Endothelial cell of umbilical vein (primary cell): ENCODE data around the gene KRT1. TPM values are rescaled to one million over a fixed set of nuclear protein-coding genes. Genes with fewer than 3 reads are reported as not detected.

Experiments
- BruUV-seq: library from RNA; stranded (reverse); fragments of 400-500 nt; replicated peaks from 2 replicates; lab custom pipeline; 2021; lab: Mats Ljungman, UMichigan
- CTCF ChIA-PET: fragments of 300-600, 350-600 bp; sonication (Branson Sonifier 250); formaldehyde crosslinking; loops from one replicate; lab custom pipeline; 2021; ENCODE audit warnings: antibody characterized with exemption, inconsistent platforms; lab: Charles Lee
- POLR2A ChIA-PET: fragments of 300-600, 350-600 bp; sonication (Branson Sonifier 250); formaldehyde crosslinking; loops from one replicate; lab custom pipeline; 2021; ENCODE audit warnings: antibody characterized with exemption, inconsistent platforms; lab: Charles Lee
- DNase-seq: peaks from one replicate; pipeline ENCODE4 v3.0.0-alpha.2; 2011; ENCODE audit warnings: low read depth, low spot score
- FAIRE-seq: peaks from 2 replicates; lab custom pipeline; 2011; peaks lifted over from hg19 to GRCh38; lab: Jason Lieb, UNC
- H2AFZ ChIP-seq: 2 replicates; pipeline ENCODE4 v1.6.0; 2012; ENCODE audit warnings: low read depth, low read length, control low read depth, inconsistent platforms
- H3K27ac ChIP-seq: 2 replicates; pipeline ENCODE4 v1.5.1; 2011; ENCODE audit warnings: low read depth, mild to moderate bottlenecking, control low read depth, low read length, moderate library complexity; ENCODE audit not compliant: insufficient read depth
- H3K27me3 ChIP-seq, 2 experiments: 2 replicates each; pipeline versions ENCODE4 v1.6.0 to v1.6.1; 2011; ENCODE audit warnings: low read length in 2 of 2, mixed read lengths in 1 of 2; ENCODE audit not compliant: control insufficient read depth in 2 of 2, insufficient read depth in 2 of 2
- H3K36me3 ChIP-seq, 2 experiments: 2 replicates in 1 of 2; 3 replicates in 1 of 2; pipeline ENCODE4 v1.5.1; 2011; ENCODE audit warnings: low read length in 2 of 2, mild to moderate bottlenecking in 1 of 2, moderate library complexity in 1 of 2; ENCODE audit not compliant: control insufficient read depth in 2 of 2, insufficient read depth in 2 of 2; ENCODE audit errors: extremely low read depth in 1 of 2
- H3K4me1 ChIP-seq: 3 replicates; pipeline ENCODE4 v1.5.1; 2011; ENCODE audit warnings: mild to moderate bottlenecking, low read length; ENCODE audit not compliant: control insufficient read depth, insufficient read depth; ENCODE audit errors: extremely low read depth
- H3K4me2 ChIP-seq: 2 replicates; pipeline ENCODE4 v1.6.1; 2011; ENCODE audit warnings: low read length, control low read depth, mixed read lengths; ENCODE audit not compliant: insufficient read depth
- H3K4me3 ChIP-seq, 3 experiments: fragments of 200-600 bp in 1 of 3; sonication (generic), shearing (Covaris generic) in 1 of 3; replicated peaks in 1 of 3; 2 replicates each; pipeline ENCODE4 v1.5.1; 2011 to 2016; ENCODE audit warnings: control low read depth in 3 of 3, low read length in 3 of 3, mild to moderate bottlenecking in 2 of 3, inconsistent platforms in 1 of 3, low read depth in 1 of 3, moderate library complexity in 1 of 3; ENCODE audit not compliant: insufficient read depth in 1 of 3
- H3K79me2 ChIP-seq: 2 replicates; pipeline ENCODE4 v1.6.0; 2012; ENCODE audit warnings: low read length, inconsistent platforms; ENCODE audit not compliant: control insufficient read depth, insufficient read depth
- H3K9ac ChIP-seq: replicated peaks from 2 replicates; pipeline ENCODE3; 2011; ENCODE audit warnings: low read length, control low read depth; ENCODE audit not compliant: insufficient read depth; ENCODE audit errors: extremely low read depth
- H3K9me1 ChIP-seq: replicated peaks from 3 replicates; pipeline ENCODE4 v1.6.0; 2011; ENCODE audit warnings: mild to moderate bottlenecking, low read length; ENCODE audit not compliant: control insufficient read depth, insufficient read depth; ENCODE audit errors: extremely low read depth
- H3K9me3 ChIP-seq: replicated peaks from 2 replicates; pipeline ENCODE4 v1.5.1; 2012; ENCODE audit warnings: low read length, inconsistent platforms; ENCODE audit not compliant: control insufficient read depth, insufficient read depth
- H4K20me1 ChIP-seq: replicated peaks from 2 replicates; pipeline ENCODE3; 2011; ENCODE audit warnings: mild to moderate bottlenecking, low read length; ENCODE audit not compliant: control insufficient read depth, insufficient read depth; ENCODE audit errors: extremely low read depth
- CTCF ChIP-seq, 2 donors: IDR thresholded peaks; 1 replicate in 1 of 2; 2 replicates in 1 of 2; pipeline ENCODE4 v1.5.1; 2011; ENCODE audit warnings: low read length in 2 of 2, mild to moderate bottlenecking in 2 of 2, moderate library complexity in 2 of 2, control low read depth in 1 of 2, inconsistent platforms in 1 of 2, low read depth in 1 of 2; ENCODE audit not compliant: insufficient read depth in 1 of 2; ENCODE audit errors: extremely low read depth in 1 of 2
- EZH2 ChIP-seq: IDR thresholded peaks from 2 replicates; pipeline ENCODE4 v1.6.1; 2012; ENCODE audit warnings: borderline replicate concordance, low read depth, mild to moderate bottlenecking, moderate library complexity, low read length, inconsistent platforms; ENCODE audit not compliant: severe bottlenecking
- FOS ChIP-seq: IDR thresholded peaks from 2 replicates; pipeline ENCODE4 v1.6.1; 2011; ENCODE audit warnings: mild to moderate bottlenecking, low read length, moderate library complexity, borderline replicate concordance; ENCODE audit not compliant: insufficient read depth
- GATA2 ChIP-seq: IDR thresholded peaks from 2 replicates; pipeline ENCODE4 v1.7.0; 2011; ENCODE audit warnings: low read depth, mild to moderate bottlenecking, moderate library complexity, mixed read lengths, low read length; ENCODE audit not compliant: insufficient read length, insufficient read depth
- POLR2A ChIP-seq: IDR thresholded peaks from 2 replicates; pipeline ENCODE4 v1.6.1; 2012; ENCODE audit warnings: low read depth, mild to moderate bottlenecking, control low read depth, low read length
- POLR2AphosphoS5 ChIP-seq: IDR thresholded peaks from 2 replicates; pipeline ENCODE4 v1.6.1; 2012; ENCODE audit warnings: low read depth, mild to moderate bottlenecking, control low read depth, low read length, moderate library complexity; ENCODE audit not compliant: insufficient read depth
- dilution Hi-C: fragments of 300-500 bp; cut with MboI; formaldehyde crosslinking; loops from one replicate; pipeline ENCODE4 v1.15.0; 2019; ENCODE audit warnings: low sequenced_read_pairs; ENCODE audit not compliant: extremely low pct_ligation_motif_present
- intact Hi-C: fragments of 100-400 bp; cut with micrococcal nuclease; formaldehyde crosslinking; loops from one replicate; pipeline ENCODE4 v1.10.0; 2022
- polyA plus RNA-seq, 4 experiments: library from polyadenylated mRNA; depleted of rRNA in 3 of 4; stranded (reverse) in 3 of 4; unstranded in 1 of 4; fragments of >200 nt; gene quantifications; 2 replicates each; pipeline versions ENCODE4 v1.2.1 to v1.2.3, GENCODE V29; 2011 to 2012; ENCODE audit warnings: missing spikeins in 1 of 4
- total RNA-seq: library from RNA; stranded (reverse); gene quantifications from 2 replicates; pipeline ENCODE4 v1.2.3, GENCODE V29; 2021

Gene KRT1
- total and polyA plus RNA-seq, 2 donors (not counting 3 experiments of a cell fraction or from before 2014, with no cell fraction given) = not detected

- Histone ChIP-seq H3K4me2 (no peak overlapping the region), H3K9ac (no peak overlapping the region), H4K20me1 (no peaks in the 10 kb centered on the region), H3K27ac (no peak overlapping the region), H2AFZ (no peak overlapping the region), H3K4me3 (no peak overlapping the region), H3K4me1 (no peaks in the 10 kb centered on the region), H3K9me3 (no peaks in the 10 kb centered on the region), H3K36me3 (no peaks in the 10 kb centered on the region), H3K27me3 (peaks cover 9 to 10% of the 10 kb centered on the region in 2 experiments), H3K79me2 (no peaks in the 10 kb centered on the region), H3K9me1 (no peaks in the 10 kb centered on the region)
- FAIRE-seq (no peak), DNase-seq (no peak)
- POLR2A ChIA-PET = no interaction called here
- no TSS peak for BruUV-seq
- CTCF ChIA-PET = no interaction called here
- dilution Hi-C loops = no loop called here
- TF ChIP-seq EZH2 = no peak
- TF ChIP-seq CTCF (IDR thresholded peaks at IDR 0.05; ENCODE audit: extremely low read depth in 1 of 2, insufficient read depth in 1 of 2, low read depth in 1 of 2, low read length in 2 of 2) = no peak
- no peak for TF ChIP-seq FOS
- TF ChIP-seq GATA2 = no peak
- no peak for TF ChIP-seq POLR2A
- intact Hi-C loops = no loop called here
These were observed 51.4 kb downstream of the KRT1 start for GRCh38 chr12:52628841-52629240.

GRCh38 chr12:52628111-52628507, 52.1 kb downstream of the KRT1 start:
- H3K4me1 ChIP-seq = no peaks in the 10 kb centered on the region
- no TSS peak for BruUV-seq
- H3K4me3 ChIP-seq = no peak overlapping the region
- no peak overlapping the region for H3K4me2 ChIP-seq
- H3K9me1 ChIP-seq = no peaks in the 10 kb centered on the region
- intact Hi-C loops (no loop called here), dilution Hi-C loops (no loop called here)
- no peak overlapping the region for H3K9ac ChIP-seq
- TF ChIP-seq EZH2 (no peak), POLR2AphosphoS5 (no peak), POLR2A (no peak), GATA2 (no peak)
- H3K9me3 ChIP-seq = no peaks in the 10 kb centered on the region
- no peak overlapping the region for H2AFZ ChIP-seq
- no peaks in the 10 kb centered on the region for H3K36me3 ChIP-seq
- H4K20me1 ChIP-seq = no peaks in the 10 kb centered on the region
- H3K27me3 ChIP-seq = peaks cover 9 to 10% of the 10 kb centered on the region in 2 experiments
- DNase-seq (no peak), FAIRE-seq (no peak)
- CTCF ChIA-PET = no interaction called here
- POLR2A ChIA-PET = no interaction called here
- H3K79me2 ChIP-seq = no peaks in the 10 kb centered on the region
- H3K27ac ChIP-seq = no peak overlapping the region
